ENCODE measurements around the gene AP2A1.

The AP2A1 gene

DNA sequence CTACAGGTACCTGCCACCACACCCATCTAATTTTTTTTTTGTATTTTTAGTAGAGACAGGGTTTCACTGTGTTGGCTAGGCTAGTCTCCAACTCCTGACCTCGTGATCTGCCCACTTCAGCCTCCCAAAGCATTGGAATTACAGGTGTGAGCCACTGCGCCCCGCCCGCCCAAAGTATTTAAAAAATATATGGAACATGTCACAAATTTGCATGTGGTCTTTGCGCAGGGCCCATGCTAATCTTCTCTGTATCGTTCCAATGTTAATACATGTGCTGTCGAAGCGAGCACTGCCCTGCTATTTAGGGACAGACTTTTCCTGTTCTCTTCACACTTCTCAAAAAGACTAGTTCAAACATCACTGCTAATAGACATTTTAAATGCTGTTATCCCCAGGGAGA, 2.5 kb upstream of the AP2A1 start:
- H3K27ac ChIP-seq: peak overlapping the region in 1 of 2 donors; percentile 3
- no peak overlapping the region for H3K4me3 ChIP-seq
- TF ChIP-seq, protein P1, sequence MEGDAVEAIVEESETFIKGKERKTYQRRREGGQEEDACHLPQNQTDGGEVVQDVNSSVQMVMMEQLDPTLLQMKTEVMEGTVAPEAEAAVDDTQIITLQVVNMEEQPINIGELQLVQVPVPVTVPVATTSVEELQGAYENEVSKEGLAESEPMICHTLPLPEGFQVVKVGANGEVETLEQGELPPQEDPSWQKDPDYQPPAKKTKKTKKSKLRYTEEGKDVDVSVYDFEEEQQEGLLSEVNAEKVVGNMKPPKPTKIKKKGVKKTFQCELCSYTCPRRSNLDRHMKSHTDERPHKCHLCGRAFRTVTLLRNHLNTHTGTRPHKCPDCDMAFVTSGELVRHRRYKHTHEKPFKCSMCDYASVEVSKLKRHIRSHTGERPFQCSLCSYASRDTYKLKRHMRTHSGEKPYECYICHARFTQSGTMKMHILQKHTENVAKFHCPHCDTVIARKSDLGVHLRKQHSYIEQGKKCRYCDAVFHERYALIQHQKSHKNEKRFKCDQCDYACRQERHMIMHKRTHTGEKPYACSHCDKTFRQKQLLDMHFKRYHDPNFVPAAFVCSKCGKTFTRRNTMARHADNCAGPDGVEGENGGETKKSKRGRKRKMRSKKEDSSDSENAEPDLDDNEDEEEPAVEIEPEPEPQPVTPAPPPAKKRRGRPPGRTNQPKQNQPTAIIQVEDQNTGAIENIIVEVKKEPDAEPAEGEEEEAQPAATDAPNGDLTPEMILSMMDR (IDR thresholded peaks at IDR 0.05): no peak
- no peak for DNase-seq (ENCODE audit: low spot score)

DNA sequence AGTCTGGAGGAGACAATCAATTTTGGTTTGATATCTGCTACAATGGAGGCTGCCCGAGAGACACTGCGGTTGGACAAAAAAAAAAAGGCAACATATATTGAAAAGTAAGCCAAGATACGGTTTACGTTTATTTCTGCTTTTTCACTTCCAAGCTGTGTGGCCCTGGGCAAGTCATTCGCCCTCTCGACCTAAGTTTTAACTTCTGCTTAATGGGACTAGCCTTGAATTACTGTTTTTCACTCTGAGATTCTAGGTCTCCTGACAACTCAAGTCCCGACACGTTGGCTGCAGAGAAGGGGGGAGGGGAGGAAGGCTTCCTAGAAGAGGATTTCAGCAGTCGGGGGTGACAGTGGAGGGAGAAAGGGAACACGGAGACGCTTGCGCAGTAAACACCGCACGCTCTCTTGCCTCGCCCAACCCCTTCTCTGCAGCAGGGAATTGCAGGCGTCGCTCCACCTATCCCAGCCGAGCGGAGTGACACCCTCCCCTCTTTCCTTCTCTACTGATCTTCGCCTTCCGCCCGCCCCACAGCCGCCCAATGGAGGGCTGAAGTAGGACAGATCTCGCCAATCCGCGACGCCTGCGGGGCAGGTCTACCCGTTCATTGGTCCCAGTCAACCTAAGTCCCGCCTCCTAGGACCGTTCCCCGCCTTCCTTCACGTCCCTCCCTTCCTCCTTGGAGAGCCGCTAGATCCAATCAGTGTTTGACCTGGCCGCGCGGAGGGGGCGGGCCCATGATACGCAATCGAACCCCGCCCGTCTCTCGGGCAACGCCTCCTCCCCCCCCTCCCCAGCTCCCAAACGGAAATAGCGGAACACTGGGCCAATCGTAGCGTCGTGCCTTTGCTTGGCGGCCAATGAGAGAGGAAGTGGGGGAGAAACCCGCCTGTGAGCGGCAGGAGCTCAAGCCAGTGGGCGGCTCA, 533 bp upstream of the AP2A1 start:
- peak overlapping the region; percentile 91 to 96 for H3K27ac ChIP-seq
- DNase-seq (ENCODE audit: low spot score): peak; percentile 100
- TF ChIP-seq, protein P1 (IDR thresholded peaks at IDR 0.05): no peak
- peak overlapping the region; percentile 99 for H3K4me3 ChIP-seq

DNA sequence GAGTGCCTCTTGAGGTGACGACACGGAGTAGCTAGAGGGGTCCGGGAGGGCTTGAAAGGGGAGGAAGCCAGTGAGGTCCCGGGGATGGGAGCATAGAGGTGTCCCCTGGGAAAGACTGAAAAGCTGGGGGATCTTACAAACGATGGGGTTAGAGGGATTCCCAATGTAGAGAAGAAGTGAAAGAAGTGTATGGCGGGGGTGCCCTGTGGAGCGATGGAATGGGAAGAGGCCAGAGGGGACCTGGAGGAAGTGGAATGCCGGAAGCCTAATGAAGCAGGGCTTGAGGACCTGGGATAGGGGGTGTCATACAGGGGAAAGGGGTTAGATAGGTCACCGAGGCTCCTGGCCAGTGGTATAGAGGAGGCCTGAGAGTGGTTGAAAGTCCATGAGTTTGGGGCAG, 580 bp downstream of the AP2A1 start:
- no peak for DNase-seq (ENCODE audit: low spot score)
- Histone ChIP-seq H3K27ac (peak overlapping the region; percentile 78 to 96), H3K4me3 (peak overlapping the region; percentile 99)
- TF ChIP-seq, protein P1 (IDR thresholded peaks at IDR 0.05): no peak

DNA sequence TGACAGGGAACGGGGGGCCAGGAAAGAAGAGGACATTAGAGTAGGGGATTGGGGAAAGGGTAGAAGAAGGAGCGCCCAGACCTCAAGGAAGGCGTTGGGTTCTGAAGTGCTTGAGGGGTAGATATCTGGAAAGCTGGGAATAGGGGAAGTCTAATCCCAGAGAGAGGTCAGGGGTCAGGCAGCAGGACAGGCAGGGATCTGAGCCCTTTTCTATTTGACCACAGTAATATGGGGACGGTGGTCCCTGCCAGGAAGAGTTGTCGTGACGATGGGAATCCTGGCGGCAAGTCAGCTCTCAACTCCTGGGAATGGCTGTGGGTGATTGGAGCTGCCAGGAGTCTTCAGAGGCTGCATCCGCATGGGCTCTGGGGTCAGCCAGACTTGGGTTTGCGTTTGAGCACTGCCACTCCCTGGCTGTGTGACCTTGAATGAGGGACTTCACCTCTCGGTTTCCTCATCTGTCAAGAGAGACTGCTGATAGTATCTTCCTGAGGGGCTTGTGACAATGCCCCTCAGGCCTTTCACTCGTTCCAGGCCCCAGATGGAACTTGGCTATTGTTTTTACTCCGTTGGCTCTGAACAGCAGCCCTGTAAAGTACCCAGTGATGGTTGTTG, 1.3 kb downstream of the AP2A1 start:
- Histone ChIP-seq H3K27ac (peak overlapping the region in 1 of 2 donors; percentile 78), H3K4me3 (peak overlapping the region; percentile 99)
- TF ChIP-seq, protein P1 (IDR thresholded peaks at IDR 0.05): no peak
- no peak for DNase-seq (ENCODE audit: low spot score)

DNA sequence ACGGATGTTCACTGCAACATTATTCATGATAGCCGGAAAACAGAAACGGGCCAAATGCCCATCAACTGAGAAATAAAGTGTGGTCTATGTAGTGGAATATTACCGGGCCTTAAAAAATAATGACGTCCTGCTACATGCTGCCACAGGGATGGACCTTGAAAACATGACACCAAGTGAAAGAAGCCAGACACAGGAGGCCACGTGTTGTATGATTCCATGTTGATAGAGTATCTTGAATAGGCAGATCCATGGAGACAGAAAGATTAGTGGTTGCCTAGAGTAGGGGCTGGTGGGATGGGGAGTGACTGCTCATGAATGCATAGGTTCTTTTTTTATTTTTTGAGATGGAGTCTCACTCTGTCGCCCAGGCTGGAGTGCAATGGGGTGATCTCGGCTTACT, 3.7 kb downstream of the AP2A1 start:
- DNase-seq (ENCODE audit: low spot score): no peak
- TF ChIP-seq, protein P1 (IDR thresholded peaks at IDR 0.05): no peak
- no peak overlapping the region for H3K4me3 ChIP-seq
- H3K27ac ChIP-seq: no peak overlapping the region

DNA sequence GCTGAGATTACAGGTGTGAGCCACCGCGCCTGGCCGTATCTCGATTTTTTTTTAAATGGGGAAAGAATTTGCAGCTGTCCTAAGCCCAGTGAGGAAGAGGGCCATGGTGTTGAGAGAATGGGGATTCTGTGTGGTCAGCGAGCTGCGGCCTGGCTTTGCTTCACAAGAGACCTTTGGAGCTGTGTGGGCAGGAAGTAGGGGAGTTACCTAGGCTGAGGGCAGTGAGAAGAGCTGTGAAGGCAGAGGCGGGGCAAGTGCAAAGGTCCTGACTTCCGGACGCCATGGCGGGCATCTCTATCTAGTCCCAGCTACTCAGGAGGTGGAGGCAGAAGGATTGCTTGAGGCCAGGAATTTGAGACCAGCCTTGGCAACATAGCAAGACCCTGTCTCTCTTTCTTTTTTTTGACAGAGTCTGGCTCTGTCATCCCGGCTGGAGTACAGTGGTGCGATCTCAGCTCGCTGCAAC, 4.9 kb downstream of the AP2A1 start:
- DNase-seq (ENCODE audit: low spot score): no peak
- H3K27ac ChIP-seq: no peak overlapping the region
- TF ChIP-seq, protein P1 (IDR thresholded peaks at IDR 0.05): no peak

More for the DNA sequence above, 4.9 kb downstream of the AP2A1 start:
- no peak overlapping the region for H3K4me3 ChIP-seq

All from coronary artery (tissue), 2 donors.